Stimulated activated CD4-positive, alpha-beta T cell treated with anti-CD3 and anti-CD28 coated beads, Interleukin-1b, Interleukin-23, amount 100 ng/mL, for 48 hours (primary cell): Measurements from ENCODE around the gene SEC11A.
"Not testable (repeated sequence)": the region's sequence is repeated elsewhere in the genome, so short reads cannot be mapped to it uniquely, and the experiment has no call there.

Experiments used
- DNase-seq: peaks from one replicate; pipeline ENCODE4 v3.0.0-alpha.2; 2020

The SEC11A gene

GRCh38 chr15:84716036-84716732 lies at the start of gene SEC11A:
Gene SEC11A, minus strand, starts transcription at chr15:84716139. Its CDS starts 64 bp downstream, at chr15:84716075.
- peak; percentile 92 for DNase-seq

- DNase-seq = no peak
Measured at GRCh38 chr15:84765675-84766074, 49.7 kb upstream of the SEC11A start.

GRCh38 chr15:84764989-84765388 lies 49.0 kb upstream of the SEC11A start:
- no peak for DNase-seq

GRCh38 chr15:84764585-84764984 lies 48.6 kb upstream of the SEC11A start:
- DNase-seq = no peak

- no peak for DNase-seq
Measured at GRCh38 chr15:84762840-84763572, 47.1 kb upstream of the SEC11A start.

GRCh38 chr15:84761607-84762131 lies 45.7 kb upstream of the SEC11A start:
- DNase-seq = no peak

- no peak for DNase-seq
Measured at GRCh38 chr15:84760219-84760618, 44.3 kb upstream of the SEC11A start.

- no peak for DNase-seq
Measured at GRCh38 chr15:84759018-84759417, 43.1 kb upstream of the SEC11A start.

- no peak for DNase-seq
Measured at GRCh38 chr15:84755736-84756527, 40.0 kb upstream of the SEC11A start.

GRCh38 chr15:84754889-84755288 lies 39.0 kb upstream of the SEC11A start:
- not testable (repeated sequence) for DNase-seq

- no peak for DNase-seq
Measured at GRCh38 chr15:84752700-84753099, 36.8 kb upstream of the SEC11A start.

GRCh38 chr15:84752195-84752594 lies 36.3 kb upstream of the SEC11A start:
- DNase-seq = no peak

GRCh38 chr15:84751721-84752120 lies 35.8 kb upstream of the SEC11A start:
- not testable (repeated sequence) for DNase-seq

- DNase-seq = no peak
Measured at GRCh38 chr15:84750583-84751092, 34.7 kb upstream of the SEC11A start.

GRCh38 chr15:84749111-84749991 lies 33.4 kb upstream of the SEC11A start:
- DNase-seq = peak; percentile 65

GRCh38 chr15:84748274-84749110 lies 32.6 kb upstream of the SEC11A start, which contains the start of gene ZNF592:
Gene ZNF592, plus strand, starts transcription at chr15:84748592. Its CDS starts 34,084 bp downstream, at chr15:84782676.
- peak; percentile 70 for DNase-seq

GRCh38 chr15:84747416-84748273 lies 31.7 kb upstream of the SEC11A start:
- DNase-seq = peak; percentile 77

GRCh38 chr15:84741121-84741520 lies 25.2 kb upstream of the SEC11A start:
- DNase-seq = no peak

GRCh38 chr15:84740691-84741090 lies 24.8 kb upstream of the SEC11A start:
- DNase-seq = no peak

- no peak for DNase-seq
Measured at GRCh38 chr15:84737005-84737404, 21.1 kb upstream of the SEC11A start.
